ENCODE results near the gene DOC2B. TPM values are rescaled to one million over a fixed set of nuclear protein-coding genes. Genes with fewer than 3 reads are reported as not detected.

DOC2B gene
- total RNA-seq, 6 experiments from 2014 or later: not detected

GRCh38 chr17:152860-153420 lies 28.5 kb downstream of the DOC2B start:
- Mint-ChIP-seq H3K4me3 (no peak overlapping the region), H3K27me3 (ENCODE audit: insufficient read depth) (peaks cover 17% of the 10 kb centered on the region), H3K9me3 (no peaks in the 10 kb centered on the region), H3K4me1 (ENCODE audit: low read depth) (peaks cover 7% of the 10 kb centered on the region), H3K27ac (no peak overlapping the region), H3K36me3 (ENCODE audit: low read depth) (no peaks in the 10 kb centered on the region)
- no peak for TF ChIP-seq CTCF (IDR thresholded peaks at IDR 0.05)
- DNase-seq: no peak

GRCh38 chr17:151886-152859 lies 29.3 kb downstream of the DOC2B start:
- H3K27ac Mint-ChIP-seq: no peak overlapping the region
- H3K36me3 Mint-ChIP-seq (ENCODE audit: low read depth): no peaks in the 10 kb centered on the region
- DNase-seq: peak; percentile 22
- peaks cover 17% of the 10 kb centered on the region for H3K27me3 Mint-ChIP-seq (ENCODE audit: insufficient read depth)
- H3K9me3 Mint-ChIP-seq: no peaks in the 10 kb centered on the region
- no peak for TF ChIP-seq CTCF (IDR thresholded peaks at IDR 0.05)
- peaks cover 7% of the 10 kb centered on the region for H3K4me1 Mint-ChIP-seq (ENCODE audit: low read depth)
- no peak overlapping the region for H3K4me3 Mint-ChIP-seq

DNA sequence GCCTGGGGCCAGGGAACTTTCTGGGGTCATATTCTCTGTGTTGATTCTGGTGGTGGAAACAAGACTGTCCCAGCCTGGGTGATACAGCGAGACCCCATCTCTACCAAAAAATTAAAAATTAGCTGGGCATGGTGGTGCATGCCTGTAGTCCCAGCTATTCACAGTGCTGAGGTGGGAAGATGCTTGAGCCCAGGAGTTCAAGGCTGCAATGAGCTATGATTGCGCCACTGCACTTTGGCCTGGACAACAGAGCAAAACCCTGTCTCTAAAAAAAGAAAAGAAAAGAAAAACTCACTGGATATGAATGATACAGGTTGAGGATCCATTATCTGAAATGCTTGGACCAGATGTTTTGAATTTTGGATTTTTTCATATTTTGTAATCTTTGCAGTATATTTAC lies 30.4 kb downstream of the DOC2B start:
- Mint-ChIP-seq H3K27me3 (ENCODE audit: insufficient read depth) (peaks cover 13% of the 10 kb centered on the region), H3K9me3 (no peaks in the 10 kb centered on the region), H3K27ac (no peak overlapping the region), H3K4me1 (ENCODE audit: low read depth) (peaks cover 7% of the 10 kb centered on the region), H3K4me3 (no peak overlapping the region), H3K36me3 (ENCODE audit: low read depth) (no peaks in the 10 kb centered on the region)
- DNase-seq: no peak
- no peak for TF ChIP-seq CTCF (IDR thresholded peaks at IDR 0.05)

DNA sequence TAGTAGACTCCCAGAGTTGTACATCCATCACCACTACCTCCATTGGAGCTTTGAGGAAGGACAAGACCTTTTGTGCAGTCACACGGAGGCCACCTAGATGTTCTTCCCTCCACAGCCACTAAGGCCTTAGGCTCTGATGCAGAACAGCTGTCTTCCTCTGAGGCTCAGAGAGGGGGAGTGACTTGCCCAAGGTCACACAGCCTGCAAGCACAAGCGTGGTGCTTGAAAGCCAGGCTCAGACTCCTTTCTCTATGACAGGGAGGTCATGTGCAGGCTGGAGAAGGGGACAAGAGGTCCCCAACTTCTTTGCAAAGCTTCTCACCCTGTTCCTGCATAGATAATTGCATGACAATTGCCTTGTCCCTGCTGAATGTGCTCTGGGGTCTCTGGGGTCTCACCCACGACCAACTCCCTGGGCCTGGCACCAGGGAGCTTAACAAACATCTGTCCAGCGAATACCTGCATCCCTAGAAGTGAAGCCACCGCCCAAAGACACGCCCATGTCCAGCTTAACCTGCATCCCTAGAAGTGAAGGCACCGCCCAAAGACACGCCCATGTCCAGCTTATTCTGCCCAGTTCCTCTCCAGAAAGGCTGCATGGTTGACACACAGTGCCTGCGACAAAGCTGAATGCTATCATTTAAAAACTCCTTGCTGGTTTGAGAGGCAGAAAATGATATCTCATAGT lies 31.4 kb downstream of the DOC2B start:
- Mint-ChIP-seq H3K36me3 (ENCODE audit: low read depth) (no peaks in the 10 kb centered on the region), H3K27ac (no peak overlapping the region), H3K4me3 (no peak overlapping the region), H3K27me3 (ENCODE audit: insufficient read depth) (peaks cover 10% of the 10 kb centered on the region), H3K4me1 (ENCODE audit: low read depth) (peaks cover 7% of the 10 kb centered on the region), H3K9me3 (no peaks in the 10 kb centered on the region)
- no peak for DNase-seq
- no peak for TF ChIP-seq CTCF (IDR thresholded peaks at IDR 0.05)

DNA sequence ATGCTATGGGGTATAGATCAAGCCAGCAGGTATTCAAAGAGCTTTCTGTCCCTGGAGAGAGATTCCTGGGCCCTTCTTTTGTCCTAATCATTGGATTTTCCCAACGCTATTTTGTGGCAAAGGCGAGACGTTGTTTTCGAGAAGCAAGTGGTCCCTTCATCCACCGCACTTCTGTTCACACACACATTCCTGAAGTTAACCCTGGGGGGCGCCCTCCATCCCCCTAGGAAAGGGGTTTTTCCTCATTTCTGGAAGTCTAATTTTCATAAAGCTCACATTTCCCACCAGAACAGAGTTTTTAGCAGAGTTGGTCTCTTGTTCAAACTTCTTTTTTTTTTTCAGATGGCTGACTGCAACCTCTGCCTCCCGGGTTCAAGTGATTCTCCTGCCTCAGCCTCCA lies 32.2 kb downstream of the DOC2B start:
- no peaks in the 10 kb centered on the region for H3K36me3 Mint-ChIP-seq (ENCODE audit: low read depth)
- no peak overlapping the region for H3K27ac Mint-ChIP-seq
- H3K9me3 Mint-ChIP-seq: no peaks in the 10 kb centered on the region
- peaks cover 7% of the 10 kb centered on the region for H3K4me1 Mint-ChIP-seq (ENCODE audit: low read depth)
- H3K4me3 Mint-ChIP-seq: no peak overlapping the region
- H3K27me3 Mint-ChIP-seq (ENCODE audit: insufficient read depth): peaks cover 9% of the 10 kb centered on the region
- no peak for DNase-seq
- no peak; the same call in 1 of the 2 replicates for TF ChIP-seq CTCF (IDR thresholded peaks at IDR 0.05)
